GM12878 (cell line): ENCODE results near the gene ENTPD5. TPM values are rescaled to one million over a fixed set of nuclear protein-coding genes. Genes with fewer than 3 reads are reported as not detected.
A peak's percentile ranks its signal among the peaks of the same experiment; 100 is the strongest.

Source experiments
- BHLHE40 ChIP-seq, 2 experiments: fragments of 450-650 bp in 1 of 2; IDR thresholded peaks; 2 replicates each; pipeline ENCODE4 v1.6.1; 2011 to 2017; ENCODE audit warnings: low read depth in 2 of 2, borderline replicate concordance in 1 of 2, improper control_type of control experiment in 1 of 2, low read length in 1 of 2, mild to moderate bottlenecking in 1 of 2
- BMI1 ChIP-seq: fragments of 450-650 bp; IDR thresholded peaks from 2 replicates; pipeline ENCODE4 v1.6.1; 2016; ENCODE audit warnings: mild to moderate bottlenecking, moderate library complexity, borderline replicate concordance
- CHD2 ChIP-seq: IDR thresholded peaks from 2 replicates; pipeline ENCODE4 v1.6.1; 2011; ENCODE audit warnings: low read depth, low read length, improper control_type of control experiment, borderline replicate concordance
- CHD4 ChIP-seq: fragments of 200-600 bp; sonication (generic); IDR thresholded peaks from 2 replicates; pipeline ENCODE4 v1.6.1; 2016; ENCODE audit warnings: mild to moderate bottlenecking
- CUX1 ChIP-seq: IDR thresholded peaks from 2 replicates; pipeline ENCODE4 v1.6.1; 2012; ENCODE audit warnings: improper control_type of control experiment, low read depth, low read length; ENCODE audit not compliant: insufficient replicate concordance
- EGR1 ChIP-seq, 2 experiments: IDR thresholded peaks; 1 replicate in 1 of 2; 2 replicates in 1 of 2; pipeline ENCODE4 v1.6.1; 2011 to 2012; ENCODE audit warnings: low read depth in 2 of 2, low read length in 2 of 2, borderline replicate concordance in 1 of 2, mild to moderate bottlenecking in 1 of 2, moderate library complexity in 1 of 2
- ETV6 ChIP-seq, 2 experiments: fragments of 450-650 bp in 1 of 2; IDR thresholded peaks in 1 of 2; conservative IDR thresholded peaks in 1 of 2; 2 replicates each; pipeline ENCODE4 v1.6.1; 2014; ENCODE audit warnings: antibody characterized with exemption in 1 of 2, borderline replicate concordance in 1 of 2, low read depth in 1 of 2, mild to moderate bottlenecking in 1 of 2, moderate library complexity in 1 of 2
- KAT2A ChIP-seq: conservative IDR thresholded peaks from 2 replicates; pipeline ENCODE4 v1.6.1; 2011; ENCODE audit warnings: low read depth, low read length; ENCODE audit not compliant: control insufficient read depth
- LARP7 ChIP-seq: fragments of 450-650 bp; IDR thresholded peaks from 2 replicates; pipeline ENCODE4 v1.6.1; 2017; ENCODE audit warnings: mild to moderate bottlenecking
- MLLT1 ChIP-seq: fragments of 450-650 bp; IDR thresholded peaks from 2 replicates; pipeline ENCODE4 v1.6.1; 2016; ENCODE audit warnings: mild to moderate bottlenecking
- NR2F1 ChIP-seq: fragments of 450-650 bp; conservative IDR thresholded peaks from 2 replicates; pipeline ENCODE4 v1.6.1; 2017; ENCODE audit warnings: mild to moderate bottlenecking
- POU2F2 ChIP-seq: IDR thresholded peaks from 3 replicates; pipeline ENCODE4 v1.6.1; 2011; ENCODE audit warnings: low read depth, mild to moderate bottlenecking, low read length, borderline replicate concordance
- RELA ChIP-seq: fragments of 450-650 bp; IDR thresholded peaks from 2 replicates; pipeline ENCODE4 v1.8.0; 2014; ENCODE audit warnings: borderline replicate concordance; ENCODE audit not compliant: partially characterized antibody
- SKIL ChIP-seq: fragments of 450-650 bp; IDR thresholded peaks from 2 replicates; pipeline ENCODE4 v1.6.1; 2017; ENCODE audit warnings: mild to moderate bottlenecking, low read depth, inconsistent platforms; ENCODE audit not compliant: poor library complexity, severe bottlenecking
- STAT1 ChIP-seq: fragments of 450-650 bp; conservative IDR thresholded peaks from 2 replicates; pipeline ENCODE4 v1.6.1; 2014; ENCODE audit warnings: antibody characterized with exemption, mild to moderate bottlenecking
- YY1 ChIP-seq: IDR thresholded peaks from 2 replicates; pipeline ENCODE4 v1.6.1; 2011; ENCODE audit warnings: low read depth, mild to moderate bottlenecking, low read length
- ZNF207 ChIP-seq: fragments of 450-650 bp; IDR thresholded peaks from 2 replicates; pipeline ENCODE4 v1.6.1; 2014; ENCODE audit warnings: antibody characterized with exemption, mild to moderate bottlenecking, borderline replicate concordance
- polyA plus RNA-seq, 11 experiments: library from polyadenylated mRNA; depleted of rRNA in 4 of 11; unstranded in 6 of 11; stranded (reverse) in 5 of 11; fragments of >200 nt; fragmentation: Nextera tagmentation in 4 of 11; fragmentation: Illumina TruSeq in 1 of 11; extraction: Ambion mirVana in 4 of 11; extraction: Trizol in 1 of 11; gene quantifications; 1 replicate in 1 of 11; 2 replicates in 10 of 11; pipeline versions ENCODE4 v1.2.1 to v1.2.3, GENCODE V29; 2011 to 2016; ENCODE audit warnings: inconsistent platforms in 2 of 11, missing spikeins in 2 of 11, low read depth in 1 of 11
- total RNA-seq, 4 experiments: library from RNA; depleted of rRNA in 3 of 4; stranded (reverse); fragments of >200 nt in 3 of 4; fragmentation: Illumina TruSeq in 1 of 4; extraction: Trizol in 1 of 4; gene quantifications; 2 replicates each; pipeline versions ENCODE4 v1.2.1 to v1.2.3, GENCODE V29; 2013 to 2021

The ENTPD5 gene
- total and polyA plus RNA-seq, 10 of the 15 experiments (the other 5 are each of a cell fraction or from before 2014, with no cell fraction given) = 2.4 to 9.9 (median 7.6) TPM

- TF ChIP-seq SKIL (peak; percentile 35), BHLHE40 (IDR thresholded peaks at IDR 0.05; ENCODE audit: borderline replicate concordance in 1 of 2, low read depth in 2 of 2, low read length in 1 of 2) (peak in 1 of 2 experiments; percentile 48; a peak in 1 of 4 replicates), CHD4 (no peak), CUX1 (no peak), ZNF207 (no peak), YY1 (peak; percentile 94), RELA (peak; percentile 67), MLLT1 (0 out of 2 replicates have a peak, but pooled peaks have one; percentile 19), LARP7 (peak; percentile 76; the same call in 1 of the 2 replicates), STAT1 (no peak; the same call in 1 of the 2 replicates), ETV6 (conservative IDR thresholded peaks at IDR 0.05 in 1 of 2, IDR thresholded peaks at IDR 0.05 in 1 of 2; ENCODE audit: borderline replicate concordance in 1 of 2, low read depth in 1 of 2) (0 out of 4 replicates have a peak, but pooled peaks of 1 of the 2 experiments have one; percentile 49), CHD2 (peak; percentile 71), NR2F1 (peak; percentile 85), EGR1 (IDR thresholded peaks at IDR 0.05; ENCODE audit: borderline replicate concordance in 1 of 2, low read depth in 2 of 2, low read length in 2 of 2) (no peak; a peak in 1 of 3 replicates), KAT2A (no peak), BMI1 (peak; percentile 86), POU2F2 (peak; percentile 67; the same call in 2 of the 3 replicates)
Measured at GRCh38 chr14:73949752-73950734, 69.0 kb downstream of the ENTPD5 start, which contains the start of the genes COQ6 and FAM161B (continued).
